GM21529 (cell line): ENCODE measurements around the gene TIMM22.

Source experiments
- ATAC-seq: cut with Tn5 transposase; IDR thresholded peaks from one replicate; pipeline ENCODE4 v1.9.1; 2021; ENCODE audit not compliant: unreplicated experiment

The TIMM22 gene

DNA sequence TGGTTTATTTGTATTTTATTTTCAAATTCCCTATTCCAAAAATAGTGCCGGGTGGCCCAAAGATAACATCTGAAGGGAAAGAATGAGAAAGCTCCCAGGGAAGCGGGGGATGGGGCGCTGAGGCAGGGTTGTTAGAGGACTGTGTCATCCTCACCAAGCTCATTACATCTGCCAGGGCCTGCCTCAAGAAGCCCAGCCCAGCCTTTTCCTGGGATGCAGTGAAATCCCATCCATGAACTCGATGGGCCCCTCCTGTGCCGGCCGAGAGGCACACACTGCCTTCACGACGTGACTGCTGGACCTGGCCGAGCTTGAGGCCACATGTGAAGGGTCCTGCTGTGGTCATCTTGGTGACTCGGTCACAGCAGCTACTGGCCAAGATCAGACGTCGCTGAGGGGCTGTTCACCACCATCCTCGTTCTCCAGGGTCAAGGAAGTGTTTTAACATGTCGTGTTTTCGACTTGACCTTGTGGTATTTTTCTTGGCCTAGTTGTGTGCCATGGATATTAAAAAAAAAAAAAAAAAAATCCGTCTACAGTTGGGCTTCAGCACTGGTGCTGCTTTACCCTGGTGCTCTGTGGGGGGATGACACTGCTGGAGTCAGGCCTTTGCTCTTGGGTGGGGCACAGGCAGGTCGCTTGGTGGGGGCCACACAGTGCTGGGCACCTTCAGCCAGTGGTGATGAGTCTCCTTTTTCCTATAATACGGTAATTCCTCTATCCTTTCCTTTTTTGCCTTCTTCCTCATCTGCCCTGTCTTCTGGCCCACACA, 4.9 kb downstream of the TIMM22 start:
- ATAC-seq, result no peak

DNA sequence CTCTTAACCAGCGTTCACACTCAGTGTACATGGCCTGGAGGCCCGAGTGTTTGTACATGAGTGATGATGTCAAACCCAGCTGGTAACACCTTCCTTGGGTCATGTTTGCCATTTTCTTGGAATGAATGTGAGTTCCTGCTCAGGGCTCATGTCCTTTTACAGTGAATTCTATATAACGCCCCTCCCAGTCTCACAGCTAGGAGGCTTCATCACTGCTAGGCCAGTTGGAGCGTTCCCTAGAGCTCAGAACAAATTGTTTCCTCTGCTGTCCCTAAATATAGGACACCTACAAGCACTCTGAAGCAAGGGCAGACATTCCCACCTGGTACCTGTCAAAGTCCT, 5.5 kb downstream of the TIMM22 start:
- no peak for ATAC-seq

DNA sequence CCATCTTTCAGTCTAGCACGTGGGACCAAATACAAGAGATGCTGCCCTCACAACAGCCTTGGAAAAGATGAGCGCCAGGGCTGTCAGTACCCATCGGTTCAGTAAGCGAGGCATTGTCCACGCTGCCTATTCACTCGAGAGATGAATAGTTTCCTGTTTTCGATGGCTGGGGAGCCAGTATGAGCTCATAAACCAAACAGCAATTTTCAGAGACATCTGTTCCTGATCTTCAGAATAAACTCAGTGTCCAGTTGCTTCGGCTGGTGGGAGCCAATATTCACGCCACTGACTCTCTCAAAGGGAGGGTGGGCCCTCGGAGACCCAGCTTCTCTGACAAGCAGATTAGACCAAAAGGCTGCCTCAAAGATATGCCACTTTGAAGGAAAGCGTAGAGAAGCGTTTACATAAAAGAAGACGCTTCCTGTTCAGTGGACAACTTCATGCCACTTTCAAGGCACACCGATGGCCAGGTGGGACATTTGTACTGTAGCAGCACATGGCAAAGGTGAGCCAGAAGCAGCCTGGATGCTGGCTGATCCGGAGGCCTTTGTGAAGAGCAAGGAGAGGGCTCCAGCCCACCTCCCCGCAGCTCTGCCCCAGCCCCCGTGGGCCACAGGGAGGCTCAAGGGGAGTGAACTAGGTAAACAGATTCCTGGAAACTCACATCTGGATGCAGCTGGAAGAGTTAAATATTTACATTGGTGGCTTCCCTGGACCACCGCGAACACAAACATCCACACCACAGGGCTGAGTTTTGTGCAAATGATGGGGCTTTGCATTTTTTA, 6.0 kb downstream of the TIMM22 start:
- no peak for ATAC-seq

DNA sequence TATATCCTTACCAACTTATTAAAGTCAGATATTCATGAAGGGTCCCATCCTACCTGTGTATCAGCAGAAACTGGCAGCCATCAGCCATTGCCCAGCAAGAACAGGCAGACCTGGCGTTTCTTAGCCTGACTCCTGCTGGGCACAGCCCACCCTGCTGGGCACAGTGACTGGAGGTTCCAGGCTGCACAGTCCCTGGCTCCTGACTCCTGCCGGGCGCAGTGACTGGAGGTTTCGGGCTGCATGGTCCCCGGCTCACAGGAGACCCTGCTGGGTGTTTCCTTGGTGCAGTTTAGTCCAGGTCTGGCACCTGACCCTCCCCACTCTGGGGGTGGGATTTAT, 6.7 kb downstream of the TIMM22 start:
- ATAC-seq, result no peak

DNA sequence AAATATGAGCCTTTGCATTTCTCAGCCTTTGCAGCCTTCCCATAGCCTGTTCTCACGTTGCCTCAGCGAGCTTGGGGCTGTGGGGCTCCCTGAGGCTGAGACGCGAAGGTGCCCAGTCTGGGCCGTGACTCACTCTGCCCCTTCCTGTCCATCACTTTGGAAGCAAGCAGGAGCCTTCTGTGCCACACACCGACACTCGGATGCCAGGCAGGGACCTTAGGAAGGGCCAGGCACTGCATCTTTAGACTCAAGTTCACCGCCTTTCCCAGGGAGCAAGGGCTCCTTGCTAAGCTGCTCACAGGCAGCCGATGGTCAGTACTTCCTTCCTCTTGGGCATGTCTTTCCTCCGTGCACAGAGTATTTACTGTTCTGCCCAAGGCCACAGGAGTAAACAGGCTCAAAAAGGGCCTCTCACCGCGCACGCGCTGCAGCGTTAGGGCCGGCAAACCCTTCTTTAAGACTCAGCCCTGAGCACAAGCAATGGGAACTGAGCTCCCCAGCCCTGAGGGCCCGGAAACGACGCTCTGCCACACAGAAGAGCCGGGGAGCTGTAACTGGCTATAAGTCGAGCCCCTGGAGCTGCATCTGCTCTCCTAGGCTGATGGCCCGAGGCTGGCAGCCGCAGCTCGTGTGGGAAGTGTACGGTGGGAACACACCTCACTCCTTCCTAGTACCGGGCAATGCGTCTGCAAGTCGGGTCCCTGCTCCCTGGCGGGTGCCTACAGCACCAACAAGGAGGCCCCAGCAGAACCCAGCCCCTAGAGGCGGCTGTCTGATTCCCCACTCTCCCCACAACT, 7.2 kb downstream of the TIMM22 start:
- ATAC-seq, result no peak

DNA sequence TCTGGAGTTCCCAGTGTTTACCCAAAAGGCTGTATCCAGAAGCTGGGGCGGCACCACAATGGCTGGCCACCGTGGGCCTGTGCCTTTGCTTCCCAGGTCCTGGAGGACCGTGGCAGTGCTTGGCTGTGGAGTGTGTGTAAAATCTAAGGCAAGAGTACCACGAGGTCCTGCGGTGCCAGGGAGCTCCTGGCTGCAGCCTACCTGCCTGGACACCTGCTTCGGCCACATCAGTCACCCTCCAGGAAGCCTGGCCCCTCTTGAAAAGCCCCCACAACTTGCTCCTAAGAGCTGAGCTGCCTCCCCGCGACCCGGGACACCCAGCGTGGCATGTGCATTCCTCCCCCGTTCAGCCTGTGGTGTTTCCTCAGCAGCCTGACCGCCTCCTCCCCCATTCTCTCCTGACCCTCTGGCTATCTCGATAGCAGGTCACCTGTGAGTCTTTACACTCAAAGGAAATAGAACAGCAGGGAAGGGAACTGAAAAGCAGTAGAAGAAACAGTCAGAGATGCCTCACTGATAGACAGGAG, 7.9 kb downstream of the TIMM22 start:
- ATAC-seq, result no peak

DNA sequence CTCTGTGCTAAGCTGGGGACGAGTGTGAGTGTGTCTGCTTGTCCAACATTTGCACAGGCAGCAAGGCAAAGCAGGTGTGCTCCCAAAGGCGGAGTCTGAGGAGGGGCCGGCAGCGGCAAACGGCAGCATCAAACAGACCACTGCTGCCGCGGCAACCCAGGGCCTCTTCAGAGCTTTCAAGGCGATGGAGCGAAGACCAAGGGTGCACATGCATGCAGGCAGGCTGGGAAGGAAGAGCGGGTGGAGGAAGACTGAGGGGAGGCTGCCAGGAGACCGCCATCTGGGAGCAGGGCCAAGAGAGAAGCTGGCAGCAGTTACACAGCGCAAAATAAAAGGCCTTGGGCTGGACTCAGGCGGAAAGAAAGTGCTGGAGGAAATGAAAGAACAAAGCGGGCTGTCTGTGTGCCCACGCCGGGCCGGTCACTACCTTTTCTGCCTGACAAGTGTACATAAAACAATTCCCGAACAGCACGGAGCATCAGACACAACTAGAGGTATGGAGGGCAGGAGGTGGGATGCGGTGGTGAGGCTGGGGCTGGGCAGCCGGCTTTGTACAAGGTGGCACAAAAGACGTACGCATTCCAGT, 8.5 kb downstream of the TIMM22 start:
- no peak for ATAC-seq

DNA sequence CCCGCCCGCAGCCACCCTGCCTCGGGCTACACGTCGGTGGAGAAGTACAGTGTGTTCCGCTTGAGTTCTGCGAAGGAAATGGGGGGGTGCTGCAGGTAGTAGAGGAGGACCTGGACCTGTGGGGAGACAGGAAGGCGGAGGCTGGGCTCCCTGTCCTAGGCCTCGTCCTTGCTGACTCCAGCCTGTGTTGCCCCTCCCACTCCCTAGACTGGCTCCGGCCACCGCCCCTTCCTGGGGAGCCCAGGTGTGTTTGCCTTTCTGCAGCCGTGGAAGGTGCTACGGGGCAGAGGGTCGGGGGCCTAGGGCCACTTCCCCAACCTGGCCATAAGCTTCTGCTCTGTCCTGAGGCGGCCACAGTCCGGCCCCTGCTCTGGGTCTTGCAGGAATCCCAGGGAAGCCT, 9.1 kb downstream of the TIMM22 start:
- no peak for ATAC-seq

DNA sequence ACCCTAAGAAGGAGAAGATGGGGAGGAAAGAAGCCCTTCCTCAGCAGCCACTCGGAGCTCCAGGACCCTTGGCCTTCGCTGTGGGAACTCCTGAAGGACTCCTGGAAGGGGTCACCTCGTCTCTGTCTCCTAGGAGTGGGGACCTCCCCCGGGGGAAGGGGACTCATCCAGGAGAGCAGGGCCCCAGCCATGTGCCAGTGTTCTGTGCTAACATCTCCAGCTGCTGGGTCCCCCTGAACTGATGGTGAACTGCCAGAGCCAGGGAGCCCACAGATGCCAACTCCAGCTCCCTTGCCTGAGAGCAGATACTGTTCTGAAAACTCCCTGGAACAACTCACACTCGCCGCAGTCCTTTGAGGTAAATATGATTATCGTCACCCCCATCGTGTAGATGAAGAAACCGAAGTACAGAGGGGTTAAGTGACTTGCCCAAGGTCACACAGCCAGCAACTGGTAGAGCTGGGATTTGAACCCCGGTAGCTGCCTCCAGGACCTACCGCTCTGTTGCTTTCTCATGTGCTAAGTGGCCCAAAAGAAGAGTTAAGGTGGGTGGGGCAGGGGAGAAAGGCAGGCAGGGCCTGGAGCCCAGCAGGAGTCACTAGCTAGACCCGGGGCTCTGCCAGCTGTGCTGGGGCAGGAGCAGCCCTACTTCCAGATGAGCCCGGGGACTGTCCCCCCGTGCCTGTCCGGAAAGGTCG, 10.5 kb downstream of the TIMM22 start:
- no peak for ATAC-seq

DNA sequence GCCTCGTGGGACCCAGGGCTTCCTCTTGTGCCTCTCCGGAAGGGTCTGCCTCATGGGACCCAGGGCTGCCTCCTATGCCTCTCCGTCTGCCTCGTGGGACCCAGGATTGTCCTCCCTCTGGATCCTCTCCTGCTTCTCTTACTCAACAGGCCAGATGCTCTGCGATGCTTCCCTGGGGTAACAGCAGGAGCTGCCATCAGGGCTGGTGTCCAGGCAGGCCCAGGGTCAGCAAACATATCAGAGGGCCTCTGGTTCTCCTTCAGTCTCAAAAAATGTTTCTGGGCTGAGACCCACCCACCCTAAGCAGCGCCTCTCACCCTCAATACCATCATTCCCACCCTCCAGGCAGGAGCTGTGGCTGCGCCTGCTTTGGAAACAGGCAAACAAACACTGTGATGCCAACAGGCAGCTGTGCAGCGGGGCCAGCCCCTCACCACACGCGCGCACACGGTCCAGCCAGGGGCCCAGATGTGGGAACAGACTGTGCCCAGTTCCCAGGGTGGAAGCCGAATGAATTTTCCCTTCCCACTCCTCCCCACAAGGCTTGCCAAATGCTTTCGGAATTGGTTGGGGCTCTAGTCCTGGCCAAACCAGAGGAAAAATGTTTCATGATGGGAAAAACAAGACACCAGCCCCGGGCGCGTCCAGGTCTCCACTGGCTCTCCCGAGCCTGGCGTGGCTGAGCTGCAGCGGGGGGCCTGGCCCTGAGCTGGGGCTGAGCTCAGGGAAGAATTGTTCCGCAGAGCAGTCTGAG, 11.3 kb downstream of the TIMM22 start:
- ATAC-seq, result no peak

DNA sequence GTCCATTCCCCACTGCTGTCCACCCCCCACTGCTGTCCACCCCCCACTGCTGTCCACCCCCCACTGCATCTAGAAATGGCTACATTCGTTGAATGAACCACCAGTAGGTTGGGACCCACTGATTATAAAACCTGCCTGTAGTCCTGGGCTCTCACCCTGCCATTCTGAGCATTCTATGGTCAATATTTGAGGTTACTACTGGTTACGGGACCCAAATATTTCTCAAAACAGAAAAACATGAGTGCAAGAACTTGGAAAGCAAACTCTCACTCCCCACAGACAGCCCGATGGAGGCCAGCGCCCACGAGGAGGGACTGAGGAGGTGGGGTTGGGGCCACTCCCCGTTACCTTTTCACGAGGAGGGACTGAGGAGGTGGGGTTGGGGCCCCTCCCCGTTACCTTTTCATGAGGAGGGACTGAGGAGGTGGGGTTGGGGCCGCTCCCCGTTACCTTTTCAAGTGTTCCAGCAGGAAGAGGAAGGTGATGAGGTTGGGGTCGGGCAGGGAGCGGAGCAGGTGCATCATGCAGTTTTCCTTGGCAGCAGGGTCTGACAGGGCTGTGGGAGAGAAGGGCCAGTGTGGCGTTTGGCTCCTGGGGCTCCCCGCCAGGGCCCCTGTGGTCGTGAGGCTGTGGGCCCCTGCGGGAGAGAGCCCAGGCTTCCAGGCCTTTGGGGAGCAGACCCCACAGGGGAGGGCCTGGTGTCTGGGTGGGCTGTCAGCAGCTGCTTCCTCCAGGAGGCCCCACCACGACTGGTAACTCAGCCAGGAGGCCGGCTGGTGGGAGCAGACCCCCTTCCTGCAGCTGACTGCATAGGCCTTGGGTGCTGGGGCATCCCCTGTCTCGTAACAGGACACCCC, 12.5 kb downstream of the TIMM22 start:
- ATAC-seq, result no peak

DNA sequence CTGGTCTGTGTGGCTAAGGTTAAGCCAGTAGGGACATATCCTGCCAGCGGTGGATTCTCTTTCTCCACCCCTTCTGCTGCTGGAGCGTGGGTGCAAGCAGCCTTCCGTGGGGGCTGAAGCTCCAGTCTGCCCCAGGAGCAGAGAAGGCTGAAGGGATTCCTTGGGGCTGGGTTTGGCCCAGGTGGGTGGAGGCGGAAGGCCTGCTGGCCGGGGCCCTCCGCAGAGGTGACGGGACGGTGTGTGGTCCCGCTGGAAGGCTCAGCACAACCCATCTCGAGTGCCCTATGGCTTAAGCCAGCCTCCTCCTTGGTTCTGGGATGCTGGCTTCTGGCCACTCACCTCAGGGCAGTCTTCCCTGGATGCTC, 13.1 kb downstream of the TIMM22 start:
- no peak for ATAC-seq

DNA sequence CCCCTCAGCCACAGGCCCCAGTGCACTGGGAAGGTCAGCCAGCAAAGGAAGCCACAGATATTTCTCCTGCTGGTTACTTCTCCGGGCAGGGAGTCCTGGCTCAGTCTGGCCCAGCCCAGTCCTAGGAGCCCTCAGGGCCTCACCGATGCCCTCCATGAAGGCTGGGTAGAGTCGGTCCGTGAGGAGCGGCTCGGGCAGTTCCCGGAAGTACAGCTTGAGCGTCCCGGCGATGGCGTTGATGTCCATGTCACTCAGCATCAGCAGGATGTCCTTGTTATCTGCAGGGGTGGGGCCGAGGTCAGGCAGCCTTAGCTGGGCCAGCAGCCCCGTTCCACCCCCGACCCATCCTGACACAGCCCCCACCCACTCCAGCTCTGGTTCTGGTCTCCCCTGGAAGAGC, 13.7 kb downstream of the TIMM22 start:
- no peak for ATAC-seq

DNA sequence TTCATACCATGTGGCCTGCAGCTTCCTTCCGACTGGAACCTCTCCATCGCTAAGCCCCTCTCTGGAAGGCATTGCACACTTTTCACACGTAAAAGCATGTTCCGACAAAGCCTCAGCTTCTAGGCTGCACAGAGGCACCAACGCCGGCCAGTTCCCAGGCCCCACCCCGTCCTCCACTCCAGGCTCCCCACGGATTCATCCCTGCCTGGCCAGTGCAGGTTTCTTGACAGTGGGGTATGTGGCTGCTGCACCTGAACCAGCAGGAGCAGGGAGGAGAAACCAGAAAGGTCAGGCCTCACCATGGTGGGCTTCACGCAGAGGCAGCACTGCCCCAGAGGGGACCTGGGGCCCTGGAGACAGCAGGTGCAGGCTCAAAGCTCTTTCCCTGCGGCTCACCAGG, 14.2 kb downstream of the TIMM22 start:
- ATAC-seq, result no peak

DNA sequence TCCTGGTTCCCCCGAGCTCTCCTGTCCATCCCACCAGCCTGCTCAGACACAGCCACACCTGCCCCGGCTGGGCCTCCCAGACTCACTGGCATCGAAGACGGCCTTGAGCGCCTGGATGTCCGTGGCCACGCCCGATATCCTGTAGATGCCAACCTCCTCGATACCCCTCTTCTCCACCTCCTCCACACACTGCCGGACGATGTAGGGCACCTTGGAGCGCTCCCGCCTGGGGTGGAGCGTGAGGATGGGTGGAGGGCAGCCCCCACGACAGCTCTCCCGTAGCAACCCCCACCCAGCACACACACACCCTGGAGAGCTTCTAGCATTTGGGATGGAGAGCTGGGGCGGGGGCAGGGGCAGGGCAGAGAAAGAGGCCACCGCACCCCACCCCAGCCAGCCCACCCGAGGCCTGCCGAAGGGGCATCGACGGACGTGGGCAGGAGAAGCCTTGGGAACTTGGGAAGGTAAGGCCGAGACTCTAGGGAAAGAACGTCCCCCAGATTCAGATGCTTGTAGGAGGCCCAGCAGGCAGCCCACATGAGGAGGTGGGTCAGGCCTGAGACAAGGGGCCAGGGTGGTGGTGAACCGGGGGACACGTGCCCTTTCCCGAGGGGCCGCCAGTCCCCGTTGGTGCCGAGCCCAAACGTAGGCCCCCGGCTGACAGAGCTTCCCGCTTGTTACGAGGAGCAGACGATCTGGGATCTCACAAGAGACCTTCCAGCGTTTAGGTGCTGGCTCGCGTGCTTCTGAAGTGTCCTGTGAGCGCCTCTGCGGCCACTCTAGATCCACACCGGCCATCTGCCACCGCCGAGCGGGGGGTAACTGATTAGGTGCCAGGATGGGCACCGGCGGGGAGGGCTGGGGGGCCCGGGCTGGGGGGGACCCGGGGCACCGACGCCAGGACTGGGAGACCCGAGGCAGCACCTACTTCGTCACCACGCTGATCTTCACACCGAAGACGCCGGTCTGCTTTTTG, 15.1 kb downstream of the TIMM22 start:
- no peak for ATAC-seq

DNA sequence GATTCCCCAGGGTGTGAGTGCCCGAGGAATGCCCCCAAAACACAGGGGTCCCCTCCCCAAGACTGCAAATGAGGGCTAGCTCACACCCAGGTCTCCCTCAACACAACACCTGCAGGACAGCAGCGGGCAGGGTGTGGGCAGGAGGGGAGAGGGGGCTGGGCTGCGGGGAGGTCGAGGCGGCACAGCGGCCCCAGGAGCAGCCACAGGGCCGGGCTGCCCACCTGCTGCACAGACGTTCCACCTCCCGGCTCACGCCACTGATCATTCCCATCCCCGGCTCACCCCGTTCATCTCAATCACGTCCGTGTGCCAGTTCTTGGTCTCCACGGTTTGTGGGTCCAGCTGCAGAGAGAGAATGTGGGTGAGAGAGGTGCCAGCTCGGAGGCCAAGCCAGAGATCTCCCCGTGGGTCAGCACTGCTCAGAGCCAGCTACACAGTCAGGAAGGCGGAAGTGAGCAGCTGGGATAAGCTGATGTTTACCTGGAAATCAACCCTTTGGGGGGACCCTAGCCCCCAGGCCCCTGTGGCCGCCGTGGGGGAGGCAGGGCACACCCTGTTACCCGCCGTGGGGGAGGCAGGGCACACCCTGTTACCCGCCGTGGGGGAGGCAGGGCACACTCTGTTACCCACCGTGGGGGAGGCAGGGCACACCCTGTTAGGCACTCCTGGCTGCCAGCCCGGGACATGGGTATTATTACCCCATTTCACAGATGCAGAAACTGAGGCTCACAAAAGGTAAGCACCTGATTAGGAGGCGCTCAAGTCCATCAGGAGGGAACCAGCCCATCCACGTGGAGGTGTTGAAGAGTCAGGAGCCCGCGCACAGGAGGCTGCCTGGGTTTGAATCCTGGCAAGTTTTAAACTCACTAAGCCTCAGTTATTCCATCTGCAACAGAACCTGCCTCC, 16.1 kb downstream of the TIMM22 start:
- ATAC-seq, result no peak

DNA sequence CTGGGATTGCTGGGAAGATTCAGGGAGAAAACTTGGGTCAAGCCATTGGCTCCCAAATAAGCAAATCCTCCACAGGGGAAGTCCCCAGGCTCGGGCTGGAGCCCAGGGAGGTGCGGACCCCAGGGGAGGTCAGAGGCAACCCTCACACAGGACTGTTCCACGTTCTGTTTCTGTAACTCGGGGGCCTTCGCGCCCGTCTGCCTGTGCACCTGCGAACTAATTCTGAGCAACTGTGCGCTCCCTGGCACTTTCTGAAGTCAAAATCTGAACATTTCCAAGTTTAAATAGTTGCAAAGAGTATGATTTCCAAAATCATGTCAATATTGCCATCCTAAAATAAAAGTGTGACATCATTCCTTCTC, 16.8 kb downstream of the TIMM22 start:
- ATAC-seq, result no peak
